GM10248 (cell line): ENCODE data around the gene FAM107B.

Experiments used
- CTCF ChIA-PET: fragments of 300-600 bp; sonication (Branson Sonifier 250); formaldehyde crosslinking; extraction: SDS; loops from one replicate; lab custom pipeline; 2021; ENCODE audit warnings: antibody characterized with exemption; lab: Yijun Ruan, JAX
- POLR2A ChIA-PET: fragments of 350-650 bp; sonication (Branson Sonifier 250); formaldehyde crosslinking; extraction: SDS; loops from one replicate; lab custom pipeline; 2020; ENCODE audit warnings: antibody characterized with exemption; lab: Yijun Ruan, JAX
- DNase-seq: peaks from one replicate; pipeline ENCODE4 v3.0.0; 2012; ENCODE audit errors: extremely low spot score
- TF ChIP-seq, protein P1 (sequence below): IDR thresholded peaks from 2 replicates; pipeline ENCODE4 v1.5.1; 2012; ENCODE audit warnings: mild to moderate bottlenecking, low read depth; ENCODE audit errors: extremely low read depth, missing control alignments, control extremely low read depth

FAM107B gene

DNA sequence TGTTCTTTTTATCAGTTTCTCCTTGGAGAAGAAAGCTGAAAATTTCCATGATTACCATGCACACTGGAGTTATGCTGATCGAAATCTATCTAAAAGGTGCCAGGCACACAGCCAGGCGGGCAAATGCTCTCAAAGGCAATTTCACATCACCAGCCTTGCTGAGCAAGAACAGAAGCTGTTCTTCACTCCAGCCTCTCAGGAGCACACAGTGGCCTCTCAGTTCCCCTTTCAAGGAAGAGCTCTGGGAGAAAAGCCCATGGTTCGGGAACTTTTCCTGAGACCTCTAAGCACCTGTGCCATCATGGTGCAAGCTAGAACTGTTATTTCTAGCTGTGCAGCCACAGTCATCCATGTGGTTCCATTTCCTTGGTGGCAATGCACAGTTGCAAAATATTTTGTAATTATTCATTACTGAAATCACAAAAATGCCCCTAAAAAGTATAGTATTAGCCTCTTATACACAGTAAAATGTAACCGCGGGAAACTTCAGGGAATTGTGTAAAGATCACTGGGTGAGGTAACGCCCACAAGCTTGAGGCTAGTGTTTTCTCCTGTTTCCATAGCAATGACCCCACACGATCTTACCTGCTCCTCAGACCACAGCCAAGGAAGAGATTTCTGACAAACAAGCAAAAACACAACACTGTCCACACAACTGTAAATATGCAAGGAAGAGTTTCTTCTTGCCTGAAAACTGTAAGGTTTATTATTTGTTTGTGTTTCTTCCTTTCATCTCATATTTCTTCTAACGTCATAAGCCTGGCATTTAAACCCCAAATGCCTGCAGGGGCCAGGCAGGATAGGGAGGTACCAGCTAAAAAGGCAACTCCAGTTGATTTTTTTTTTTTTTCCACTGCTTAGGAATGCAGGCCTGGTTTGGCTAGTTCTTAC, 121.2 kb downstream of the FAM107B start:
- TF ChIP-seq, protein P1, sequence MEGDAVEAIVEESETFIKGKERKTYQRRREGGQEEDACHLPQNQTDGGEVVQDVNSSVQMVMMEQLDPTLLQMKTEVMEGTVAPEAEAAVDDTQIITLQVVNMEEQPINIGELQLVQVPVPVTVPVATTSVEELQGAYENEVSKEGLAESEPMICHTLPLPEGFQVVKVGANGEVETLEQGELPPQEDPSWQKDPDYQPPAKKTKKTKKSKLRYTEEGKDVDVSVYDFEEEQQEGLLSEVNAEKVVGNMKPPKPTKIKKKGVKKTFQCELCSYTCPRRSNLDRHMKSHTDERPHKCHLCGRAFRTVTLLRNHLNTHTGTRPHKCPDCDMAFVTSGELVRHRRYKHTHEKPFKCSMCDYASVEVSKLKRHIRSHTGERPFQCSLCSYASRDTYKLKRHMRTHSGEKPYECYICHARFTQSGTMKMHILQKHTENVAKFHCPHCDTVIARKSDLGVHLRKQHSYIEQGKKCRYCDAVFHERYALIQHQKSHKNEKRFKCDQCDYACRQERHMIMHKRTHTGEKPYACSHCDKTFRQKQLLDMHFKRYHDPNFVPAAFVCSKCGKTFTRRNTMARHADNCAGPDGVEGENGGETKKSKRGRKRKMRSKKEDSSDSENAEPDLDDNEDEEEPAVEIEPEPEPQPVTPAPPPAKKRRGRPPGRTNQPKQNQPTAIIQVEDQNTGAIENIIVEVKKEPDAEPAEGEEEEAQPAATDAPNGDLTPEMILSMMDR, result no peak
- POLR2A ChIA-PET, result no interaction called here
- CTCF ChIA-PET, result interaction anchor here (0.9 to 1.4 kb wide), 3 partner anchors 10 to 100 kb away, joined by 3 read pairs; no protein-coding TSS in a partner anchor
- no peak for DNase-seq

GRCh38 chr10:14652816-14653215, 121.9 kb downstream of the FAM107B start:
- CTCF ChIA-PET, result interaction anchor here (1.4 kb wide), 2 partner anchors 10 to 101 kb away, joined by 3 read pairs; no protein-coding TSS in a partner anchor
- POLR2A ChIA-PET, result no interaction called here

DNA sequence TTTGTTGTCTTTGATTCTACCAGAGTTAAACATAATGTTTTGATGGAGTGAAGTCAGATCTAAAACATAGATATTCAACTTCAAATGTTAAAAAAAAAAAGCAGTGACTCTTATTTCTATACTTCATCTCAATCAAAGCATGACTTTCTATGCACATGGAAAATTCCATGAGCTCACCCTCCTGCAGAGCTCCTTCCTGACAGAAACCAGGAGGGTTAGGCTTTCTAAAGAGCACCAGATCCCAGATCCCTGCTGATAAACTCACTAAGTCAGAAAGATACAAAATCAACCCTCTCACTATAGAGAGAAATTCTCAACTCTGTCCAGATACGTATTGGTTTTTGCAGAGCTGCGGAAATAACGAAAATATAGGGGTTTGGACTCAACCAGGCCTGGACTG, 122.6 kb downstream of the FAM107B start:
- no peak for DNase-seq
- POLR2A ChIA-PET, result no interaction called here
- TF ChIP-seq, protein P1, result no peak
- CTCF ChIA-PET, result interaction anchor here (0.9 to 1.4 kb wide), 2 partner anchors 9 to 171 kb away, joined by 3 read pairs; no protein-coding TSS in a partner anchor

More at GRCh38 chr10:14652816-14653215, 121.9 kb downstream of the FAM107B start:
- TF ChIP-seq, protein P1, result no peak
- no peak for DNase-seq

DNA sequence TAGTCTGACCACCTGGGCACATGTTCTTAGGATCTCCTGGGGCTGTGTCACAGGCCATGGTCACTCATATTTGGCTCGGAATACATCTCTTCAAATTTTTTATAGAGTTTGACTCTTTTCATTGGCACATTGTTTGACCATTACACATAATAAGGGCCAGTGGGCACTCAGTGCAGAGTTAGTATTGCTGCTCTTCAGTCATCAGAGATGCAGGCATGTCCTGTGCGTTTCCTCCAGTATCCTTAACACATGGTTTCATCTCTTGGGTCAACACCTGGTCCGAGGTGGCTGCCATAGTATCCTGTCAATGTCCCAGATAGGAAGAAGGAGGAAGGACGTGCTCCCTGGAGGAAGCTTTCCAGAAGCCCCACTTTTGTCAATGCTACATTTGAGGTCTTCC, 125.0 kb downstream of the FAM107B start:
- DNase-seq, result no peak
- CTCF ChIA-PET, result interaction anchor here (2.0 to 2.9 kb wide), 2 partner anchors 10 to 34 kb away, joined by 4 to 8 read pairs; no protein-coding TSS in a partner anchor
- TF ChIP-seq, protein P1, result no peak
- POLR2A ChIA-PET, result no interaction called here

GRCh38 chr10:14648946-14649345, 125.8 kb downstream of the FAM107B start:
- no peak for DNase-seq
- ChIA-PET CTCF (interaction anchor here (1.3 to 2.9 kb wide), 3 partner anchors 10 to 40 kb away, joined by 3 to 8 read pairs (median 4); no protein-coding TSS in a partner anchor), POLR2A (no interaction called here)
- TF ChIP-seq, protein P1, result no peak

DNA sequence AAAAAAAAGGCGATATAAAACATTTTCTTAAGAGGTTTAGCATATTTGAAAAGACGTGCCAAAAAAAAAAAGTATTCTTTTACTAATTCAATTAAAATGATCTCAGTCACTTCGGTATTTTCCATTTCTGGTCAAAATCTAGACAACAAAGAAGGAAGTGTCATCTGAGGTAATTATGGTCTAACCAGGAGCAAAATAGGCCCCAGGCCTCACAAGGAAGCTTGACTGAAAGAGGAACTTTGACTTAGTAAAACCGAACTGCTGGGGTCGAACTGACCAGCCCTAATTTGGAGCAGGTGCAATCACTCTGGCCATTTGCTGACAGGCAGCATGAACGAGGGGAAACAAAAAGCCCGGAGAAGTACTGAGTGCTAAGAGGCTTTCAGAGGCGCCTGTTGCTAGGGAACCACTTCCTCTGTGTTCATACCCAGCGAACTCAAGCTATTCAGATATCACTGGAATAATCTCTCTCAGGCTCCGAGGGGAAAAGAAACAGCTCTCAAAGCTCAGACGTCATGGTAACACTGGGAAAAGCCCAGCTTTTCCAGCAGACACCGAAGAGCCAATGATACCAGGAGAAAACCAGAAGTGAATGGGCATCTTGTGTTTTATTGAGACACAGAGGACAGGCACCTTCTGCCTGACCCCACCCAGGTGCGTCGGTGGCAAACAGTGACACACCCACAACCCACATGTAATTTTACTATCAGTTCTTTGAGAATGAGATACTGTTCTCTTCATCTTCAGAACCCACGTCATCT, 126.5 kb downstream of the FAM107B start:
- TF ChIP-seq, protein P1, result no peak
- DNase-seq, result peak; percentile 80
- ChIA-PET CTCF (interaction anchor here (0.8 to 2.9 kb wide), 4 partner anchors 9 to 43 kb away, joined by 3 to 8 read pairs (median 3); no protein-coding TSS in a partner anchor), POLR2A (interaction anchor here (0.7 kb wide), 1 partner anchor 935 kb away, joined by 5 read pairs; no protein-coding TSS in a partner anchor)
